ENCODE data around the gene SGMS1. TPM values are rescaled to one million over a fixed set of nuclear protein-coding genes. Genes with fewer than 3 reads are reported as not detected.
"Not testable (repeated sequence)": the region's sequence is repeated elsewhere in the genome, so short reads cannot be mapped to it uniquely, and the experiment has no call there.

The SGMS1 gene
- total and polyA plus RNA-seq, 2 donors, result 14.7 to 25.5 TPM

- no peaks in the 10 kb centered on the region for H3K36me3 ChIP-seq (ENCODE audit: control insufficient read depth in 2 of 2, insufficient read depth in 2 of 2, low read length in 1 of 2)
- DNase-seq (ENCODE audit: low read depth in 6 of 9, low spot score in 9 of 9), result no peak
- no peak overlapping the region for H3K4me3 ChIP-seq (ENCODE audit: low read length in 2 of 2)
- WGBS, result 89% methylated on average over 2 of the region's 2 CpGs
- H3K27me3 ChIP-seq (ENCODE audit: control insufficient read depth in 2 of 2, insufficient read depth in 1 of 2, low read length in 1 of 2), result no peaks in the 10 kb centered on the region
- H3K4me1 ChIP-seq (ENCODE audit: control insufficient read depth in 2 of 2, insufficient read depth in 2 of 2, low read length in 2 of 2), result no peaks in the 10 kb centered on the region
- H3K9me3 ChIP-seq (ENCODE audit: control insufficient read depth in 2 of 2, insufficient read depth in 1 of 2, low read length in 1 of 2), result peaks cover 0 to 2% of the 10 kb centered on the region in 2 donors
- H3K27ac ChIP-seq (ENCODE audit: low read depth in 1 of 2, low read length in 1 of 2), result no peak overlapping the region
Measured at GRCh38 chr10:50362547-50363125, 261.1 kb downstream of the SGMS1 start.

GRCh38 chr10:50361946-50362345, 261.8 kb downstream of the SGMS1 start:
- Histone ChIP-seq H3K4me1 (ENCODE audit: control insufficient read depth in 2 of 2, insufficient read depth in 2 of 2, low read length in 2 of 2) (no peaks in the 10 kb centered on the region), H3K36me3 (ENCODE audit: control insufficient read depth in 2 of 2, insufficient read depth in 2 of 2, low read length in 1 of 2) (no peaks in the 10 kb centered on the region), H3K4me3 (ENCODE audit: low read length in 2 of 2) (no peak overlapping the region), H3K9me3 (ENCODE audit: control insufficient read depth in 2 of 2, insufficient read depth in 1 of 2, low read length in 1 of 2) (peaks cover 0 to 2% of the 10 kb centered on the region in 2 donors), H3K27me3 (ENCODE audit: control insufficient read depth in 2 of 2, insufficient read depth in 1 of 2, low read length in 1 of 2) (no peaks in the 10 kb centered on the region), H3K27ac (ENCODE audit: low read depth in 1 of 2, low read length in 1 of 2) (no peak overlapping the region)
- WGBS, result 100% methylated on average over 1 of the region's 1 CpG
- DNase-seq (ENCODE audit: low read depth in 6 of 9, low spot score in 9 of 9), result no peak

DNA sequence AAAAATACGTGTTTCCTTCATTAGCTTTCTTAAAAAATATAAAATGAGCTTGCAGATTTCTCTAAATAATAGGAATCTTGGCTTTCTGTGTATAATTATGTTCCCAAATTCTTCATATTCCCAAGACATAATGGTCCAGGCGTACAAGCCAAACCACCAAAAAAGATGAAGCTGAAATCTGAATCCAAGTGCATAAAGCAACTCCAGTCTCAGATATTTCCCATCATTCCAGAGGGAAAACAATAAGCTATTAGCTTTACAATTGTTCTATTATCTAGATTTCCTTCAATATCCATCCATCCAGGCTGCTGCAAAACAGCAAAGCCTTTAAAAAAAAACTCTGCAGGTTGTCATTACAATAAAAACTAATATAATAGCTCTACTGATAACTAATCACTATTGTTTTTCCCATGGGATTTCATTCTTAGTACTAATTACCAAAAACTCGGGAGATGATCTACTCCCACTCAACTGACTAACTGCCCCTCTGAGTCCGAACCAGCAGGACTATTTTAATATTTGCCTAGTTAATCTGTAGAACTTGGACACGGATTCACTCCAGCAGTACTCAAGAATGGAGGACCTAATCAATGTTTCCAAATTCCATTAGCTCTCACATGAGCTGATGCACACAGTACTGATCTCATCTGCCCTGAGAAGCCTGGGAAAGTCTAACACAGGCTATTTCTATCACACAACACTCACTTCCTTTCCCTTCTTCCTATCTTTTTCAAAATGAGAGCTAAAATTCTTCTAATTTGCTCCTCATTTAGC, 263.5 kb downstream of the SGMS1 start:
- Histone ChIP-seq H3K27me3 (ENCODE audit: control insufficient read depth in 2 of 2, insufficient read depth in 1 of 2, low read length in 1 of 2) (no peaks in the 10 kb centered on the region), H3K4me1 (ENCODE audit: control insufficient read depth in 2 of 2, insufficient read depth in 2 of 2, low read length in 2 of 2) (no peaks in the 10 kb centered on the region), H3K27ac (ENCODE audit: low read depth in 1 of 2, low read length in 1 of 2) (no peak overlapping the region), H3K9me3 (ENCODE audit: control insufficient read depth in 2 of 2, insufficient read depth in 1 of 2, low read length in 1 of 2) (peaks cover 0 to 4% of the 10 kb centered on the region in 2 donors), H3K4me3 (ENCODE audit: low read length in 2 of 2) (no peak overlapping the region), H3K36me3 (ENCODE audit: control insufficient read depth in 2 of 2, insufficient read depth in 2 of 2, low read length in 1 of 2) (no peaks in the 10 kb centered on the region)
- WGBS, result 97% methylated on average over 5 of the region's 5 CpGs
- no peak for DNase-seq (ENCODE audit: low read depth in 6 of 9, low spot score in 9 of 9)

GRCh38 chr10:50358925-50359687, 264.6 kb downstream of the SGMS1 start:
- 100% methylated on average over 1 of the region's 1 CpG for WGBS
- Histone ChIP-seq H3K27ac (ENCODE audit: low read depth in 1 of 2, low read length in 1 of 2) (no peak overlapping the region), H3K36me3 (ENCODE audit: control insufficient read depth in 2 of 2, insufficient read depth in 2 of 2, low read length in 1 of 2) (no peaks in the 10 kb centered on the region), H3K4me3 (ENCODE audit: low read length in 2 of 2) (no peak overlapping the region), H3K9me3 (ENCODE audit: control insufficient read depth in 2 of 2, insufficient read depth in 1 of 2, low read length in 1 of 2) (peaks cover 0 to 6% of the 10 kb centered on the region in 2 donors), H3K4me1 (ENCODE audit: control insufficient read depth in 2 of 2, insufficient read depth in 2 of 2, low read length in 2 of 2) (no peaks in the 10 kb centered on the region), H3K27me3 (ENCODE audit: control insufficient read depth in 2 of 2, insufficient read depth in 1 of 2, low read length in 1 of 2) (no peaks in the 10 kb centered on the region)
- DNase-seq (ENCODE audit: low read depth in 6 of 9, low spot score in 9 of 9), result no peak

DNA sequence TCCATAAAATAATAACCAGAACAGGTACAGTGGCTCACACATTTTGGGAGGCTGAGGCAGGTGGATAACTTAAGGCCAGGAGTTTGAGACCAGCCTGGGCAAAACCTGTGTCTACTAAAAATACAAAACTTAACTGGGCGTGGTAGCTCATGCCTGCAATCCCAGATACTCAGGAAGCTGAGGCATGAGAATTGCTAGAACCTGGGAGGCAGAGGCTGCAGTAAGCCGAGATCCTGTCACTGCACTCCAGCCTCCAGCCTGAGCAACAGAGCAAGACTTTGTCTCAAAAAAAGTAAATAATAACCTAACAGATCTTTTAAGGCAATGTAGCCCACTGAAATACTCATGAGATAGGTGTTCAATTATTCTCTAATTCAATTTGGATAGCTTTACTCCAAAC, 265.3 kb downstream of the SGMS1 start:
- 95% methylated on average over 2 of the region's 2 CpGs for WGBS
- H3K9me3 ChIP-seq (ENCODE audit: control insufficient read depth in 2 of 2, insufficient read depth in 1 of 2, low read length in 1 of 2), result peaks cover 0 to 6% of the 10 kb centered on the region in 2 donors
- no peaks in the 10 kb centered on the region for H3K36me3 ChIP-seq (ENCODE audit: control insufficient read depth in 2 of 2, insufficient read depth in 2 of 2, low read length in 1 of 2)
- H3K27ac ChIP-seq (ENCODE audit: low read depth in 1 of 2, low read length in 1 of 2), result no peak overlapping the region
- DNase-seq (ENCODE audit: low read depth in 6 of 9, low spot score in 9 of 9), result no peak
- no peaks in the 10 kb centered on the region for H3K27me3 ChIP-seq (ENCODE audit: control insufficient read depth in 2 of 2, insufficient read depth in 1 of 2, low read length in 1 of 2)
- no peak overlapping the region for H3K4me3 ChIP-seq (ENCODE audit: low read length in 2 of 2)
- H3K4me1 ChIP-seq (ENCODE audit: control insufficient read depth in 2 of 2, insufficient read depth in 2 of 2, low read length in 2 of 2), result no peaks in the 10 kb centered on the region

DNA sequence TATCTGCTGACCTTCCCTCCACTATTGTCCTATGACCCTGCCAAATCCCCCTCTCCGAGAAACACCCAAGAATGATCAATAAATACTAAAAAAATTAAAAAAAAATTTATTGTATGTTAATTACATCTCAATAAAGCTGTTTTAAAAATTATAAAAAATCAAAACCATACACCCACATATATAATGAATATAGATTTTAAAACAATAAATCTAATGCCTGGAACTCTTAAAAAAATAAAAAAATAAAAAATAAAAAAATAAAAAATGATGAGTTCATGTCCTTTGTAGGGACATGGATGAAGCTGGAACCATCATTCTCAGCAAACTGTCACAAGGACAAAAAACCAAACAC, 267.3 kb downstream of the SGMS1 start:
- not testable (repeated sequence) for H3K4me1 ChIP-seq (ENCODE audit: control insufficient read depth in 2 of 2, insufficient read depth in 2 of 2, low read length in 2 of 2); H3K4me3 ChIP-seq (ENCODE audit: low read length in 2 of 2); H3K36me3 ChIP-seq (ENCODE audit: control insufficient read depth in 2 of 2, insufficient read depth in 2 of 2, low read length in 1 of 2); H3K9me3 ChIP-seq (ENCODE audit: control insufficient read depth in 2 of 2, insufficient read depth in 1 of 2, low read length in 1 of 2); DNase-seq (ENCODE audit: low read depth in 6 of 9, low spot score in 9 of 9); H3K27ac ChIP-seq (ENCODE audit: low read depth in 1 of 2, low read length in 1 of 2); H3K27me3 ChIP-seq (ENCODE audit: control insufficient read depth in 2 of 2, insufficient read depth in 1 of 2, low read length in 1 of 2)
- WGBS, result 91% methylated on average over 1 of the region's 1 CpG

DNA sequence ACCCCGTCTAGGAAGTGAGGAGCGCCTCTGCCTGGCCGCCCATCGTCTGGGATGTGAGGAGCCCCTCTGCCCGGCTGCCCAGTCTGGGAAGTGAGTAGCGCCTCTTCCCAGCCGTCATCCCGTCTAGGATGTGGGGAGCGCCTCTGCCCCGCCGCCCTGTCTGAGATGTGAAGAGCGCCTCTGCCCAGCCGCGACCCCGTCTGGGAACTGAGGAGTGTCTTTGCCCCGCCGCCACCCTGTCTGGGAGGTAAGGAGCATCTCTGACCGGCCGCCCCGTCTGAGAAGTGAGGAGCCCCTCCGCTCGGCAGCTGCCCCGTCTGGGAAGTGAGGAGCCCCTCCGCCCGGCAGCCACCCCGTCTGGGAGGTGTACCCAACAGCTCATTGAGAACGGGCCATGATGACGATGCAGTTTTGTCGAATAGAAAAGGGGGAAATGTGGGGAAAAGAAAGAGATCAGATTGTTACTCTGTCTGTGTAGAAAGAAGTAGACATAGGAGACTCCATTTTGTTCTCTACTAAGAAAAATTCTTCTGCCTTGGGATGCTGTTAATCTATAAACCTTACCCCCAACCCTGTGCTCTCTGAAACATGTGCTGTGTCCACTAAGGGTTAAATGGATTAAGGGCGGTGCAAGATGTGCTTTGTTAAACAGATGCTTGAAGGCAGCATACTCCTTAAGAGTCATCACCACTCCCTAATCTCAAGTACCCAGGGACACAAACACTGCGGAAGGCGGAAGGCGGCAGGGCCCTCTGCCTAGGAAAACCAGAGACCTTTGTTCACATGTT, 267.9 kb downstream of the SGMS1 start:
- 98% methylated on average over 33 of the region's 33 CpGs for WGBS
- not testable (repeated sequence) for H3K4me1 ChIP-seq (ENCODE audit: control insufficient read depth in 2 of 2, insufficient read depth in 2 of 2, low read length in 2 of 2); DNase-seq (ENCODE audit: low read depth in 6 of 9, low spot score in 9 of 9); H3K36me3 ChIP-seq (ENCODE audit: control insufficient read depth in 2 of 2, insufficient read depth in 2 of 2, low read length in 1 of 2); H3K27me3 ChIP-seq (ENCODE audit: control insufficient read depth in 2 of 2, insufficient read depth in 1 of 2, low read length in 1 of 2); H3K4me3 ChIP-seq (ENCODE audit: low read length in 2 of 2); H3K27ac ChIP-seq (ENCODE audit: low read depth in 1 of 2, low read length in 1 of 2); H3K9me3 ChIP-seq (ENCODE audit: control insufficient read depth in 2 of 2, insufficient read depth in 1 of 2, low read length in 1 of 2)

- WGBS, result 98% methylated on average over 7 of the region's 7 CpGs
Measured at GRCh38 chr10:50351483-50352146, 272.1 kb downstream of the SGMS1 start.

More at GRCh38 chr10:50351483-50352146, 272.1 kb downstream of the SGMS1 start:
- Histone ChIP-seq H3K27ac (ENCODE audit: low read depth in 1 of 2, low read length in 1 of 2) (no peak overlapping the region), H3K36me3 (ENCODE audit: control insufficient read depth in 2 of 2, insufficient read depth in 2 of 2, low read length in 1 of 2) (no peaks in the 10 kb centered on the region), H3K4me3 (ENCODE audit: low read length in 2 of 2) (no peak overlapping the region), H3K4me1 (ENCODE audit: control insufficient read depth in 2 of 2, insufficient read depth in 2 of 2, low read length in 2 of 2) (no peaks in the 10 kb centered on the region), H3K9me3 (ENCODE audit: control insufficient read depth in 2 of 2, insufficient read depth in 1 of 2, low read length in 1 of 2) (peaks cover 0 to 14% of the 10 kb centered on the region in 2 donors), H3K27me3 (ENCODE audit: control insufficient read depth in 2 of 2, insufficient read depth in 1 of 2, low read length in 1 of 2) (no peaks in the 10 kb centered on the region)
- no peak for DNase-seq (ENCODE audit: low read depth in 6 of 9, low spot score in 9 of 9)
